GDM1 (cell line): ENCODE measurements around the gene SPTBN4.
"Not testable (repeated sequence)": the region's sequence is repeated elsewhere in the genome, so short reads cannot be mapped to it uniquely, and the experiment has no call there.

Experiments used
- DNase-seq: peaks from one replicate; lab custom pipeline; 2025; lab: John Stamatoyannopoulos, UW

Gene SPTBN4

GRCh38 chr19:40466985-40467734 lies at the start of gene SPTBN4:
Gene SPTBN4, plus strand, starts transcription at chr19:40467001. Its CDS starts 5,621 bp downstream, at chr19:40472622.
- DNase-seq: no peak

- DNase-seq: no peak
These were observed 49.2 kb upstream of the SPTBN4 start for GRCh38 chr19:40417643-40417981.

GRCh38 chr19:40418040-40418439 lies 48.8 kb upstream of the SPTBN4 start:
- DNase-seq: no peak

- DNase-seq: no peak
These were observed 47.7 kb upstream of the SPTBN4 start for GRCh38 chr19:40419066-40419612.

- DNase-seq: no peak
These were observed 47.0 kb upstream of the SPTBN4 start for GRCh38 chr19:40419780-40420179.

- DNase-seq: no peak
These were observed 46.4 kb upstream of the SPTBN4 start for GRCh38 chr19:40420451-40420765.

GRCh38 chr19:40420766-40421765 lies 45.7 kb upstream of the SPTBN4 start:
- peak; percentile 80 for DNase-seq

GRCh38 chr19:40421993-40422747 lies 44.6 kb upstream of the SPTBN4 start:
- no peak for DNase-seq

- DNase-seq: no peak
These were observed 43.8 kb upstream of the SPTBN4 start for GRCh38 chr19:40422748-40423566.

GRCh38 chr19:40423938-40424337 lies 42.9 kb upstream of the SPTBN4 start:
- DNase-seq: no peak

GRCh38 chr19:40424637-40425449 lies 42.0 kb upstream of the SPTBN4 start:
- no peak for DNase-seq

- peak; percentile 99 for DNase-seq
These were observed 41.1 kb upstream of the SPTBN4 start, which contains the start of gene SERTAD1 for GRCh38 chr19:40425450-40426287. Gene SERTAD1, minus strand, starts transcription at chr19:40425992. Its CDS starts 2,446 bp downstream, at chr19:40423546.

GRCh38 chr19:40428197-40428596 lies 38.6 kb upstream of the SPTBN4 start:
- DNase-seq: not testable (repeated sequence)

- DNase-seq: not testable (repeated sequence)
These were observed 36.6 kb upstream of the SPTBN4 start for GRCh38 chr19:40430242-40430641.

GRCh38 chr19:40431698-40432097 lies 35.1 kb upstream of the SPTBN4 start:
- DNase-seq: no peak

GRCh38 chr19:40432760-40433159 lies 34.0 kb upstream of the SPTBN4 start:
- not testable (repeated sequence) for DNase-seq

GRCh38 chr19:40433391-40434216 lies 33.2 kb upstream of the SPTBN4 start:
- DNase-seq: peak; percentile 79

- no peak for DNase-seq
These were observed 28.5 kb upstream of the SPTBN4 start for GRCh38 chr19:40438284-40438683.
